GM21737 (cell line): ENCODE measurements around the gene ZNF256.

Source experiments
- ATAC-seq: cut with Tn5 transposase; IDR thresholded peaks from one replicate; pipeline ENCODE4 v1.9.1; 2021; ENCODE audit warnings: mild to moderate bottlenecking, moderate library complexity; ENCODE audit not compliant: unreplicated experiment

ZNF256 gene

GRCh38 chr19:57947419-57948134, at the start of gene ZNF256:
ZNF256 (minus strand) TSS chr19:57947706; CDS start chr19:57947474, 232 bp downstream.
- peak; percentile 92 for ATAC-seq

DNA sequence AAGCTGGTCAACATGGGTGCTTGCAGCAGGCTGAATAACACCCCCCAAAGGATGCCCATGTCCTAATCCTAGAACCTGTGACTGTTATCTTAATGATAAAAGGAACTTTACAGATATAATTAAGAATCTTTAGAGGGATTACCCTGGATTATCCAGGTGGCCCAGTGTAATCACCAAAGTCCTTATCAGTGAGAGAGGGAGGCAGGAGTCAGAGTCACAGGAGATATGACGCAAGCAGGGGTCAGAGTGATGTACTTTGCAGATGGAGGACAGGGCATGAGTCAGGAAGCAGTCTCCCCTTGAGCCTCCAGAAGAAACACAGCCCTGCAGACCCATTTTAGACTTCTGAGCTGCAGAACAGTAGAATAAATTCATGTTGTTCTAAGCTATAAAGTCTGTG, 45.3 kb upstream of the ZNF256 start:
- ATAC-seq: no peak

DNA sequence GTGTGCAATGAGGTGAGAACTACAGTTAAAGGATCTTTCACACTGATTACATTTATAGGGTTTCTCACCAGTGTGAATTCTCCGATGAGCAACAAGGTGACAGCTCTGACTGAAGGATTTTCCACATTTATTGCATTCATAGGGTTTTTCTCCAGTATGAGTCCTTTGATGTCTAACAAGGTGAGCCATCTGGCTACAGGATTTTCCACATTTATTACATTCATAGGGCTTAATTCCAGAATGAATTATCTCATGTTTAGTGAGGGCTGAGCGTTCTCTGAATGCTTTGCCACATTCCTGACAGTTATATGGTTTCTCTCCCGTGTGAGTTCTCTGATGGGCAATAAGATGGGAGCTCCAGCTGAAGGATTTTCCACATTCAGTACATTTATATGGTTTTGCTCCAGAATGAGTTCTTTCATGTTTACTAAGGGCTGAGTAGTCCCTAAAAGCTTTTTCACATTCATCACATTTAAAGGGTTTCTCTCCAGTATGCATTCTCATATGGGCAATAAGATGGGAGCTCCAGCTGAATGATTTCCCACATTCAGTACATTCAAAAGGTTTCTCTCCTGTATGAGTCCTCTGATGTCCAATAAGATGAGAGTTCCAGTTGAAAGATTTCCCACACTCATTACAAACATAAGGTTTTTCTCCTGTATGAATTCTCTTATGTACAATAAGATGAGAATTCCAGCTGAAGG, 31.2 kb upstream of the ZNF256 start:
- no peak for ATAC-seq

DNA sequence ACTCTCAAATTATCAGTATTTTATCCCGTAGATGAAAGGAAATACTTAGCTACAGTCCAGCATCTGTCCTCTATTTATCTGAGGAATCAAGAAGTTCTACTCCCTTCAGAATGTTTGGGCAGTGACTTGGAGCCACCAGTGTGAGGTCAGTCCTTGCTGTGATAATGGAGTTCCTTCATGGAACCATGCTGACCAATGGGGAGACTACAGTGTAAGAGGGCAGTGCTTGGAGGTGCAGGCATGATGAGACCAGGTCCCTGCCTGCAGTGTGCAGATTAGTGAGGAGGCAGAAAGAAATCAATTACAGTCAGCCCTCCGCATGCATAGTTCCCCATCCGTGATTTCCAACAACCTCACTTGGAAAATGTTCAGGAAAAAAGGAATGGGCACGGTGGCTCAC, 26.9 kb upstream of the ZNF256 start, which contains the start of gene C19orf18:
C19orf18 (minus strand) TSS at position 101 of the 400 bp plus-strand sequence. CDS start 102 bp downstream, outside the sequence.
- ATAC-seq: no peak

- no peak for ATAC-seq
These were observed 17.3 kb upstream of the ZNF256 start for GRCh38 chr19:57964761-57965160.

DNA sequence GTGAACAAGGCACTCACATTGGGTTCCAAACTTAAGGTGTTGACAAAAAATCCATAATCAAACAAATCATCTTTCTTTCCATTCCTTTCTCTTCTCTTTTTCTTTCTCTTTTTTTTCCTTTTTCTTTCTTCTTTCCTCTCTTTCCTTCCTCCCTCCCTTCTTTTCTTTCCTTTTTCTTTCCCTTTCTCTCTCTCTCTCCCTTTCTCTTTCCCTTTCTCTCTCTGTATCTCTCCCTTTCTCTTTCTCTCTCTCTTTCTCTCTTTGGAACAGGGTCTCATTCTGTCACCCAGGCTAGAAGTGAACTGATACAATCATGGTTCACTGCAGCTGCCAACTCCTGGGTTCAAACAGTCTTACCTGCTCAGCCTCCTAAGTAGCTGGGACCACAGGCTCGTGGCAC, 14.3 kb upstream of the ZNF256 start:
- ATAC-seq: no peak

DNA sequence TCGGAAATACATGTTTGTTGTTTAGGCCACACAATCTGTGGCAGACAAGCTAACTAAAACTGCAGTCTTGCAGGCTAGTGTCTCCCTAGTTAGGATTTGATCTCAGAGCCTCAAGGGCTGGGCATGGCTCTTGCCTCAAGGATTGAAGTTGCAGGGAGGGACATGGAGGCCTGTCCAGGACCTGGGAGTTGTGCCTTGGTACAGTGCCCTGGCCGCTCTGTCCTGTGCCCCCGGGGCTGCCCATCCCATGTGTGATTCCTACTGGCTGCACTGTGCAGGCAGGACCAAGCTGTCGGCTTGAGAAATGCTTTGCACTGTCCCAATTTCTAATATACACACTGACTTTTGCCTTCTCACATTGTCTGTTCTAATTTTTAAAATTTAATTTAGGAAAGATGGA, 7.5 kb upstream of the ZNF256 start:
- ATAC-seq: no peak

GRCh38 chr19:57949702-57950101, 2.2 kb upstream of the ZNF256 start:
- ATAC-seq: no peak

GRCh38 chr19:57949296-57949695, 1.8 kb upstream of the ZNF256 start:
- no peak for ATAC-seq

GRCh38 chr19:57947088-57947418, 453 bp downstream of the ZNF256 start:
- ATAC-seq: no peak

- ATAC-seq: no peak
These were observed 1.2 kb downstream of the ZNF256 start for GRCh38 chr19:57946316-57946715.

DNA sequence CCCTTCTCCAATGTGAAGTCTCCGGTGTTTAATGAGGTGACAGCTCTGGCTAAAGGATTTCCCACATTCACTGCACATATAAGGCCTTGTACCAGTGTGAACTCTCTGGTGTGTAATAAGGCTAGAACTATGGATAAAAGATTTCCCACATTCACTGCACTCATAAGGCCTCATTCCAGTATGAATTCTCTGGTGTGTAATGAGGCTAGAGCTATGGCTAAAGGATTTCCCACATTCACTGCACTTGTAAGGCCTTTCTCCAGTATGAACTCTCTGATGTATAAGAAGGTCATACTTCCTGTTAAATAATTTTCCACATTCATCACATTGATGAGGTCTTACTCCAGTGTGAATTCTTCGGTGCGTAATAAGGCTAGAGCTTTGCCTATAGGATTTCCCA, 5.9 kb downstream of the ZNF256 start:
- ATAC-seq: no peak

GRCh38 chr19:57935731-57936130, 11.8 kb downstream of the ZNF256 start:
- no peak for ATAC-seq

- ATAC-seq: no peak
These were observed 12.5 kb downstream of the ZNF256 start, which contains the start of gene ZNF418 for GRCh38 chr19:57934820-57935665. ZNF418 (minus strand) TSS chr19:57935402; CDS start chr19:57933822, 1,580 bp downstream.

- no peak for ATAC-seq
These were observed 19.9 kb downstream of the ZNF256 start for GRCh38 chr19:57927587-57927986.

- peak; percentile 98 for ATAC-seq
These were observed 31.1 kb downstream of the ZNF256 start, which contains the start of gene ZNF417 for GRCh38 chr19:57916168-57916995. ZNF417 (minus strand) TSS chr19:57916592; CDS start chr19:57916411, 181 bp downstream.

- no peak for ATAC-seq
These were observed 33.0 kb downstream of the ZNF256 start for GRCh38 chr19:57914531-57914930.

- no peak for ATAC-seq
These were observed 40.1 kb downstream of the ZNF256 start for GRCh38 chr19:57907394-57907793.

GRCh38 chr19:57905258-57905657, 42.2 kb downstream of the ZNF256 start:
- ATAC-seq: no peak

- no peak for ATAC-seq
These were observed 43.8 kb downstream of the ZNF256 start for GRCh38 chr19:57903618-57904184.
